Aorta (tissue), 5 donors: ENCODE data around the gene PIWIL1. TPM values are rescaled to one million over a fixed set of nuclear protein-coding genes. Genes with fewer than 3 reads are reported as not detected.

Experiments
- ATAC-seq: fragments of 200-7000 bp; cut with Tn5 transposase; one replicate; pipeline ENCODE4 v1.9.1; 2022; ENCODE audit warnings: moderate library complexity; ENCODE audit not compliant: low FRiP score
- DNase-seq, 2 donors: peaks; one replicate each; pipeline ENCODE4 v3.0.0-alpha.2; 2020
- H3K27ac ChIP-seq, 2 donors: one replicate each; pipeline ENCODE4 v1.5.1; 2013; ENCODE audit warnings: low read length in 2 of 2, mild to moderate bottlenecking in 2 of 2, moderate library complexity in 2 of 2, control low read depth in 1 of 2, inconsistent platforms in 1 of 2, low read depth in 1 of 2
- H3K27me3 ChIP-seq, 2 donors: one replicate each; pipeline ENCODE4 v1.6.1; 2013; ENCODE audit warnings: control low read depth in 1 of 2, low read length in 1 of 2, mild to moderate bottlenecking in 1 of 2, moderate library complexity in 1 of 2; ENCODE audit not compliant: insufficient read depth in 2 of 2, control insufficient read depth in 1 of 2
- H3K36me3 ChIP-seq, 2 donors: one replicate each; pipeline ENCODE4 v1.6.1; 2013; ENCODE audit warnings: control low read depth in 1 of 2, low read length in 1 of 2, mild to moderate bottlenecking in 1 of 2; ENCODE audit not compliant: insufficient read depth in 2 of 2, control insufficient read depth in 1 of 2
- H3K4me1 ChIP-seq, 2 donors: one replicate each; pipeline ENCODE4 v1.6.1; 2013; ENCODE audit warnings: low read length in 2 of 2, control low read depth in 1 of 2, mild to moderate bottlenecking in 1 of 2, moderate library complexity in 1 of 2; ENCODE audit not compliant: insufficient read depth in 2 of 2, control insufficient read depth in 1 of 2
- H3K4me3 ChIP-seq, 2 donors: one replicate each; pipeline ENCODE4 v1.5.1; 2013; ENCODE audit warnings: low read length in 2 of 2, control low read depth in 1 of 2, mild to moderate bottlenecking in 1 of 2
- H3K9me3 ChIP-seq: one replicate; pipeline ENCODE4 v1.6.1; 2013; ENCODE audit warnings: mild to moderate bottlenecking, low read length; ENCODE audit not compliant: control insufficient read depth
- WGBS, 2 donors: extraction: QIAGEN DNeasy Blood & Tissue Kit; methylation state at CpG; one replicate each; pipeline ENCODE4 v1.1.7; 2013; 5-methylcytosine and 5-hydroxymethylcytosine counted together
- intact Hi-C, 2 donors: fragments of 100-400 bp; cut with DNase I; formaldehyde crosslinking; loops; one replicate each; pipeline versions ENCODE4 v1.14.2 to v1.15.0; 2022
- polyA plus RNA-seq, 2 donors: library from polyadenylated mRNA; stranded (reverse); fragments of 200-250 nt; gene quantifications; one replicate each; pipeline ENCODE4 v1.2.3, GENCODE V29; 2013
- total RNA-seq, 2 donors: library from RNA; stranded (reverse); fragmentation: NEBNext Ultra II Directional; extraction: Animal tissue kit (Norgen Biotek cat#: 25700); gene quantifications; one replicate each; pipeline ENCODE4 v1.2.1, GENCODE V29; 2021
- donor health status: healthy with polysubstance abuse.
- donor health status: Bipolar disorder and iron deficiency.
- donor health status: DM: no; HTN: no; CAD: no.
- donor health status: DM: no; HTN: no; CAD: no.
- donor health status: DM: yes; HTN: yes; CAD: no.

Gene PIWIL1
- total and polyA plus RNA-seq, 4 donors = not detected

DNA sequence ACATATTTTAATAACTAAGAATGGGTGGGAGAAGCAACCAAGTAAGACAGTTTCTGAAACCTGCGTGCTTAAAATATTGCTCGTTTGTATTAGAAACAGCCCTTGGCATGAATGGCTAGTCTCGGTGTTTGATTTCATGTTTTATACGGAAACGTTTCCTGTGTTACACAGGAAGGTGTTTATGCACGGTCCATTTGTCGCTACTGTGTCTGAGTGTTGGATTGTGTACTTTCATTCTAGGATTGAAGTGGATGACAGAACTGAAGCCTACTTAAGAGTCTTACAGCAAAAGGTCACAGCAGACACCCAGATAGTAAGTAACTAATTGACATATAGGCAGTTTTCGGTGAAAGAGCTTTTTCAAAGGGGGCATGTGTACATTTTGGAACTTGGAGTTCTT is 19.6 kb downstream of the PIWIL1 start:
- no peaks in the 10 kb centered on the region for H3K4me1 ChIP-seq
- ATAC-seq (no peak), DNase-seq (no peak)
- intact Hi-C loops = no loop called here
- no peak overlapping the region for H3K4me3 ChIP-seq
- H3K9me3 ChIP-seq = no peaks in the 10 kb centered on the region
- H3K27me3 ChIP-seq = no peaks in the 10 kb centered on the region
- H3K27ac ChIP-seq = no peak overlapping the region
- no peaks in the 10 kb centered on the region for H3K36me3 ChIP-seq
- WGBS, 2 donors = 42 to 50% methylated on average over 8 of the region's 8 CpGs

DNA sequence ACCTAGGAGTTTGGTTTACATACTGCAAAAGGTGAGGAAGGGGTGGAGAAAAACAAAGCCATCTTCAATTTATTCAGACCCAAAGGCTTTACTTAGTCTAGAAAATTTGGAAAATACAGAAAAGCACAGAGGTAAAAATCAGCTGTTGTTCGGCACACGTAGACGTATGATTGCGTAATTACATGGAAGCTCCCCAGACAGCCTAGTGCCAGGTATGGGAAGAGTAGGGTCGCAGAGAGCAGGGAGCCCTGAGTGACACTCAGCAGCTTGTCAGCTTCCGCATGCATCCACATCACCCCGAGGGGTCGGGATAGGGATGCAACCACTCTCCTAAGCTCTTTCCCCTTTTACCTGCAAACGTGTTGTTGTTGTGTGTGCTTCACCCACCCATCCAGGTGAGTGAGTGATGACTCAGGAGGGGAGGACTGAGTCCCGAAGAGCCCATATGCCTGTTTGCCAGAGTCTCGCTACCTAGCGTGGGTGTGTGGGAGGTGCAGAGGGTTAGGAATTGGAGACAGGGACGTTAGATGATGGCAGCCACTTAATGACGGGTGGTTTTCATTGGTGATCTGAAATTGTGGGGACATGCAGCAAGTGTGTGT is 20.1 kb downstream of the PIWIL1 start:
- H3K4me1 ChIP-seq = no peaks in the 10 kb centered on the region
- no peak overlapping the region for H3K27ac ChIP-seq
- intact Hi-C loops = no loop called here
- DNase-seq = no peak
- no peak overlapping the region for H3K4me3 ChIP-seq
- H3K27me3 ChIP-seq = no peaks in the 10 kb centered on the region
- WGBS, 2 donors = 55 to 57% methylated on average over 14 of the region's 14 CpGs
- H3K36me3 ChIP-seq = no peaks in the 10 kb centered on the region
- ATAC-seq = no peak
- H3K9me3 ChIP-seq = no peaks in the 10 kb centered on the region

DNA sequence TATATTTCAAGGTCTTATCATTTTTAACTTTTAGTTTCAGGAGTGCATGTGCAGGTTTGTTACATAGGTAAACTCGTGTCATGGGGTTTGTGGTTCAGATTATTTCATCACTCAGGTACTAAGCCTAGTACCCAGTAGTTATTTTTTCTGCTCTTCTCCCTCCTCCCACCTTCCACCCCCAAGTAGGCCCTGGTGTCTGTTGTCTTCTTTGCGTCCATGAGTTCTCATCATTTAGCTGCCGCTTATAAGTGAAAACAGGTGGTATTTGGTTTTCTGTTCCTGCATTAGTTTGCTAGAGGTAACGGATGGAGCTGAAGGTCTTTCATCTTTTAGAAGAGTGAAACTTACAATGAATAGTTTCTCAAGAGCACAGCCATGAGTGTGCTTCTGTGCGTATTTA is 24.4 kb downstream of the PIWIL1 start:
- Histone ChIP-seq H3K4me1 (no peaks in the 10 kb centered on the region), H3K4me3 (no peak overlapping the region), H3K9me3 (no peaks in the 10 kb centered on the region), H3K36me3 (no peaks in the 10 kb centered on the region), H3K27me3 (no peaks in the 10 kb centered on the region), H3K27ac (no peak overlapping the region)
- intact Hi-C loops = no loop called here
- no peak for ATAC-seq
- 54 to 65% methylated on average over 5 of the region's 5 CpGs for WGBS, 2 donors
- DNase-seq = no peak

DNA sequence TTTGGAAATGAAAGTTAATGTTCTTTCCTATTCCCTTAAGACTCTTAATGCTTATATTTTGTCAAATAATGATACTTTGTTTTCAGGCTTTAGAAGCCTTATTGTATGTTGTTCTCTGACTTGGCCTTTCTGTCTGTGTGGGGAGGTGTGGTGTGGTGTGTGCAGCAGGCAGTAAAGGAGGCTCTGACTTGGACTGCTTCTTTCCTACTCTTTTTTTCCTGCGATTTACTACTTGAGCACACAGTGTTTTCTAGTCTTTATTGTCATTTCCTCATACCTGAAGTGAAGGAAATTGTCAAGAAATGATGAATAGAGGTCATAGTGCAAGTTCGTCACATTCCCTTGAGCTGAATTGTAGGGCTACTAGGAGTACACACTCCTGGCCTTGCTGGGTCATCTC is 26.9 kb downstream of the PIWIL1 start:
- H3K36me3 ChIP-seq = no peaks in the 10 kb centered on the region
- no peaks in the 10 kb centered on the region for H3K9me3 ChIP-seq
- intact Hi-C loops = no loop called here
- 71 to 78% methylated on average over 2 of the region's 2 CpGs for WGBS, 2 donors
- no peak overlapping the region for H3K27ac ChIP-seq
- DNase-seq (no peak), ATAC-seq (no peak)
- no peaks in the 10 kb centered on the region for H3K27me3 ChIP-seq
- no peaks in the 10 kb centered on the region for H3K4me1 ChIP-seq
- H3K4me3 ChIP-seq = no peak overlapping the region

DNA sequence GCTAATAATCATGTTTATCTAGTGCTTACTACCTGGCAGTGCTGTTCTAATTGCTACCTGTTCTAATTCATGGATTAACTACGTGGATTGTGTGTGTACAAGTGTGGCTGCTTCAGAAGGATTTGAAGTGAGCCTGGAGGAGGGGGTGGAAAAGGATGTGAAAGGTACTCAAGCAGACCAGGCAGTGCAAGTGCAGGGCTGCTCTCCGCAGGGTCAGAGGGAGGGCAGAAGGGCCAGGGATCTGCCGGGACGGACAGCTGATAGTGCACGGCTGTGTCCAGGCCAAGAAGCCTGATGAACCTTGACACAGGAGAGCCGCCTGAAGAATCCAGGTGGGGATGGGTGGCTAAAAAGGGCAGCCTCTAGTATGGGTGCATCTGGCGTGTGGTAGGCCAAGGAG is 28.5 kb downstream of the PIWIL1 start:
- intact Hi-C loops = no loop called here
- H3K4me3 ChIP-seq = no peak overlapping the region
- H3K27ac ChIP-seq = no peak overlapping the region
- WGBS, 2 donors = 58% methylated on average over 7 of the region's 7 CpGs
- H3K27me3 ChIP-seq = no peaks in the 10 kb centered on the region
- DNase-seq (no peak), ATAC-seq (no peak)
- no peaks in the 10 kb centered on the region for H3K4me1 ChIP-seq
- H3K9me3 ChIP-seq = no peaks in the 10 kb centered on the region
- H3K36me3 ChIP-seq = no peaks in the 10 kb centered on the region

DNA sequence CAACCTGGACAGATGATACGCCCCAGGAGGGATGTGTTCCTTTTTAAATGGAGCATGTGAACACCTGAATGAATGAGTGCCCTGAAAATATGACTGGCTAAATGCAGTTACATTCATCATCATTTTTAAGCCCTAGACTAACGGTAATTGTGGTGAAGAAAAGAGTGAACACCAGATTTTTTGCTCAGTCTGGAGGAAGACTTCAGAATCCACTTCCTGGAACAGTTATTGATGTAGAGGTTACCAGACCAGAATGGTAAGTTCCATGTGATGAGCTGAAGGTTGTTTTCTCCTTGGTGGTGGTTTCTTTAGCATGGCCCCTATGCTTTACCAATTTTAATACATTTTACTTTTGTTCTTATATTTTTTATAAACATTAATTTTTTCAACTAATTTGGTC is 29.3 kb downstream of the PIWIL1 start:
- no peak overlapping the region for H3K4me3 ChIP-seq
- DNase-seq (no peak), ATAC-seq (no peak)
- H3K4me1 ChIP-seq = no peaks in the 10 kb centered on the region
- H3K27ac ChIP-seq = no peak overlapping the region
- intact Hi-C loops = no loop called here
- no peaks in the 10 kb centered on the region for H3K9me3 ChIP-seq
- H3K36me3 ChIP-seq = no peaks in the 10 kb centered on the region
- H3K27me3 ChIP-seq = no peaks in the 10 kb centered on the region
- WGBS, 2 donors = 76% methylated on average over 2 of the region's 2 CpGs

DNA sequence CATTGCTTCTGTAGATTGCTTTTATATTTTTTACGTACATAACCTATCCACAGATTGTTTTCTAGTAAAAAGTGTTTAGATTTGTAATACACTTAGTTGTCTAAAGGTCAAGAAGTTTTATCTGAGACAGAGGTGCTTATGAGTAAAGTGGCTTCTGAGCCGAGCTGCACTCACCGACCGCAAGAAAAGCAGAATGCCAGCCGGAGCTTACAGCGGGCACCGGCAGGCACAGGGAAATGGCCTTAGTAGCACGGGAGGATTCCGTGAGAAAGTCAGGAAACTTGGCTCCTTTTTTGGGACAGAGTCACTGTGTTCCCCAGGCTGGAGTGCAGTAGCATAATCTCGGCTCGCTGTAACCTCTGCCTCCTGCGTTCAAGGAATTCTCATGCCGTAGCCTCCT is 29.8 kb downstream of the PIWIL1 start:
- intact Hi-C loops = no loop called here

DNA sequence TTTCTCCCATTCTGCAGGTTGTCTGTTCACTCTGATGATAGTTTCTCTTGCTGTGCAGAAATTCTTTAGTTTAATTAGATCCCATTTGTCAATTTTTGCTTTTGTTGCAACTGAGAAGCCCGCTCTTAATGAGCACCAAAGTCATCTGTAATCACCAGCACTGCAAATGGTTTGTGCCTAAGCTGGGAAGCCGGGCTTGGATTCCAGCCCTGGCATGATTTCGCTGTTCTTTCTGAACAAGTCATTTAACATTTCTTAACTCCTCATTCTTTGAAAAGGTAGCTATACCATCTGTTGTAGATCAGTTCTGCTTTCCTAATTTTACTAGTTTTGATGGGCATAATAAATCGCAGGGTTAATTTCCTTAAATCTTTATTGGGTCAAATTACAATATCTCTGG is 32.1 kb downstream of the PIWIL1 start:
- DNase-seq (no peak), ATAC-seq (no peak)
- 74 to 77% methylated on average over 4 of the region's 4 CpGs for WGBS, 2 donors
- Histone ChIP-seq H3K9me3 (no peaks in the 10 kb centered on the region), H3K4me3 (no peak overlapping the region), H3K4me1 (no peaks in the 10 kb centered on the region), H3K36me3 (no peaks in the 10 kb centered on the region), H3K27ac (no peak overlapping the region), H3K27me3 (no peaks in the 10 kb centered on the region)
- intact Hi-C loops = no loop called here

More for the DNA sequence above, 29.8 kb downstream of the PIWIL1 start:
- no peak overlapping the region for H3K27ac ChIP-seq
- H3K9me3 ChIP-seq = no peaks in the 10 kb centered on the region
- no peak for DNase-seq
- no peaks in the 10 kb centered on the region for H3K4me1 ChIP-seq
- no peaks in the 10 kb centered on the region for H3K36me3 ChIP-seq
- no peak for ATAC-seq
- no peaks in the 10 kb centered on the region for H3K27me3 ChIP-seq
- WGBS, 2 donors = 87 to 88% methylated on average over 13 of the region's 13 CpGs
- H3K4me3 ChIP-seq = no peak overlapping the region

DNA sequence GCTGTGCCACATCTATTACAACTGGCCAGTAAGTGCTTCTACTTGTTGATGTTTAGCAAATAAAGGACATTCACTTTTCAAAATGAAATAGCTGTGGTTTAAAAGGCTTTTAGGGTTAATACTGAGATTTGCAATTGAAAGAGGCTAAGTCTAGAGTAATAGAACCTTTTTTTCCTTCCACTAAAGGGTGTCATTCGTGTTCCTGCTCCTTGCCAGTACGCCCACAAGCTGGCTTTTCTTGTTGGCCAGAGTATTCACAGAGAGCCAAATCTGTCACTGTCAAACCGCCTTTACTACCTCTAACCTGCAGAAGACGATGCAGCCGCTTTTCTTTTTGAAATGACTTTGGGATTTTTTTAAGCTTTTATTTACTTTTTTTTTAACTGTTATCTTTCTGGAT is 33.6 kb downstream of the PIWIL1 start:
- whole genome bisulfite sequencing, 2 donors = 2 to 3% methylated on average over 5 of the region's 5 CpGs
- no peaks in the 10 kb centered on the region for H3K4me1 ChIP-seq
- H3K36me3 ChIP-seq = no peaks in the 10 kb centered on the region
- no peaks in the 10 kb centered on the region for H3K27me3 ChIP-seq
- no peak overlapping the region for H3K4me3 ChIP-seq
- intact Hi-C loops = no loop called here
- DNase-seq (no peak), ATAC-seq (no peak)
- no peak overlapping the region for H3K27ac ChIP-seq
- no peaks in the 10 kb centered on the region for H3K9me3 ChIP-seq
